ENCODE measurements around the gene WASL.

DNA sequence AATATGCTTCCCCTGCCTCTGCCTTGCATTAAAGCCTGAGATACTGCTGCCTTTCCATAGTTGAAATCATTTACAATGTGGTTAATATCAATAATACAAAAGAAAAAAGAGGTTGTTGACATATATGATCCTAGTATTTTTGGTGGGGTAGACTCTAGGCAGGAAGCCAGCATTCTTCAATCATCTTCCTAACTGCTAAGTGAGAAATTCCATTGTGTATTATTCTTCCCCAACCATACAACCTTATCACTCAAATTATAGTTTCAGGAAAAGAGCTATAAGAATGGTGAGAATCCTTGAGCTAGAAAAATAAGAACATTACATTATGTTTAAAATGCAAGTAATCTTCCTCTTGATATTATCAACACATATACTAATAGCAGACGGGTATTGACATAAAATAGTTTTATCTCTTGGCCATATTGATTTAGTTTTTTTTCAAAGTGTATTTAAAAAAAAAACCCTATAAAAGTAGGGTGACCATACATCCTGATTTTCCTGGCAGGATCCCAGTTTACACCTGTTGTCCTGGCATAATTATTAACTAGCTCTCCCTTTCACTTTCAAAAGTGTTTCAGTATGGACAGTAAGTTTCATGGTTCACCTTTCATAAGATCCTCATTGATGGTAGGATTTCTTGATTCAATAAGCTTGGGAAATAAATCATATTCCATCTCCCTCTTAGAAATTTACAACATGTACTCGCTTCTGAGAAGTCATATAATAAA is 33.4 kb upstream of the WASL start:
- no peak for TF ChIP-seq POLR2A (IDR thresholded peaks at IDR 0.05)
- TF ChIP-seq, protein P1, sequence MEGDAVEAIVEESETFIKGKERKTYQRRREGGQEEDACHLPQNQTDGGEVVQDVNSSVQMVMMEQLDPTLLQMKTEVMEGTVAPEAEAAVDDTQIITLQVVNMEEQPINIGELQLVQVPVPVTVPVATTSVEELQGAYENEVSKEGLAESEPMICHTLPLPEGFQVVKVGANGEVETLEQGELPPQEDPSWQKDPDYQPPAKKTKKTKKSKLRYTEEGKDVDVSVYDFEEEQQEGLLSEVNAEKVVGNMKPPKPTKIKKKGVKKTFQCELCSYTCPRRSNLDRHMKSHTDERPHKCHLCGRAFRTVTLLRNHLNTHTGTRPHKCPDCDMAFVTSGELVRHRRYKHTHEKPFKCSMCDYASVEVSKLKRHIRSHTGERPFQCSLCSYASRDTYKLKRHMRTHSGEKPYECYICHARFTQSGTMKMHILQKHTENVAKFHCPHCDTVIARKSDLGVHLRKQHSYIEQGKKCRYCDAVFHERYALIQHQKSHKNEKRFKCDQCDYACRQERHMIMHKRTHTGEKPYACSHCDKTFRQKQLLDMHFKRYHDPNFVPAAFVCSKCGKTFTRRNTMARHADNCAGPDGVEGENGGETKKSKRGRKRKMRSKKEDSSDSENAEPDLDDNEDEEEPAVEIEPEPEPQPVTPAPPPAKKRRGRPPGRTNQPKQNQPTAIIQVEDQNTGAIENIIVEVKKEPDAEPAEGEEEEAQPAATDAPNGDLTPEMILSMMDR (IDR thresholded peaks at IDR 0.05): no peak

Data from tibial nerve (tissue), 3 donors.